Fibroblast of mammary gland (primary cell): ENCODE measurements around the gene DTNA.
A peak's percentile ranks its signal among the peaks of the same experiment; 100 is the strongest.

ENCODE experiments used
- DNase-seq: peaks from one replicate; pipeline ENCODE4 v3.0.0-alpha.2; 2010; ENCODE audit warnings: low read depth
- H3K4me3 ChIP-seq: 2 replicates; pipeline ENCODE4 v1.5.1; 2011; ENCODE audit warnings: low read depth, mild to moderate bottlenecking, low read length, moderate library complexity; ENCODE audit not compliant: control insufficient read depth
- CTCF ChIP-seq: conservative IDR thresholded peaks from 2 replicates; pipeline ENCODE4 v1.5.1; 2011; ENCODE audit warnings: low read depth, low read length, inconsistent platforms; ENCODE audit not compliant: control insufficient read depth, insufficient read depth

Gene DTNA

GRCh38 chr18:34806527-34806926 is 96.4 kb downstream of the DTNA start:
- no peak for TF ChIP-seq CTCF
- no peak for DNase-seq
- H3K4me3 ChIP-seq: no peak overlapping the region

- TF ChIP-seq CTCF: no peak
- no peak overlapping the region for H3K4me3 ChIP-seq
- no peak for DNase-seq
Observed at GRCh38 chr18:34807106-34807796, 97.2 kb downstream of the DTNA start.

- DNase-seq: no peak
- no peak for TF ChIP-seq CTCF
- no peak overlapping the region for H3K4me3 ChIP-seq
Observed at GRCh38 chr18:34808389-34808788, 98.3 kb downstream of the DTNA start.

- peak; percentile 70 for DNase-seq
- TF ChIP-seq CTCF: peak; percentile 74
- no peak overlapping the region for H3K4me3 ChIP-seq
Observed at GRCh38 chr18:34809451-34810072, 99.5 kb downstream of the DTNA start.

- no peak overlapping the region for H3K4me3 ChIP-seq
- no peak for TF ChIP-seq CTCF
- DNase-seq: no peak
Observed at GRCh38 chr18:34816183-34816582, 106.1 kb downstream of the DTNA start.

- no peak for DNase-seq
- TF ChIP-seq CTCF: no peak
- no peak overlapping the region for H3K4me3 ChIP-seq
Observed at GRCh38 chr18:34817636-34818035, 107.5 kb downstream of the DTNA start.
